ENCODE data around the gene BORCS5.
"Not testable (repeated sequence)": the region's sequence is repeated elsewhere in the genome, so short reads cannot be mapped to it uniquely, and the experiment has no call there.

The BORCS5 gene

DNA sequence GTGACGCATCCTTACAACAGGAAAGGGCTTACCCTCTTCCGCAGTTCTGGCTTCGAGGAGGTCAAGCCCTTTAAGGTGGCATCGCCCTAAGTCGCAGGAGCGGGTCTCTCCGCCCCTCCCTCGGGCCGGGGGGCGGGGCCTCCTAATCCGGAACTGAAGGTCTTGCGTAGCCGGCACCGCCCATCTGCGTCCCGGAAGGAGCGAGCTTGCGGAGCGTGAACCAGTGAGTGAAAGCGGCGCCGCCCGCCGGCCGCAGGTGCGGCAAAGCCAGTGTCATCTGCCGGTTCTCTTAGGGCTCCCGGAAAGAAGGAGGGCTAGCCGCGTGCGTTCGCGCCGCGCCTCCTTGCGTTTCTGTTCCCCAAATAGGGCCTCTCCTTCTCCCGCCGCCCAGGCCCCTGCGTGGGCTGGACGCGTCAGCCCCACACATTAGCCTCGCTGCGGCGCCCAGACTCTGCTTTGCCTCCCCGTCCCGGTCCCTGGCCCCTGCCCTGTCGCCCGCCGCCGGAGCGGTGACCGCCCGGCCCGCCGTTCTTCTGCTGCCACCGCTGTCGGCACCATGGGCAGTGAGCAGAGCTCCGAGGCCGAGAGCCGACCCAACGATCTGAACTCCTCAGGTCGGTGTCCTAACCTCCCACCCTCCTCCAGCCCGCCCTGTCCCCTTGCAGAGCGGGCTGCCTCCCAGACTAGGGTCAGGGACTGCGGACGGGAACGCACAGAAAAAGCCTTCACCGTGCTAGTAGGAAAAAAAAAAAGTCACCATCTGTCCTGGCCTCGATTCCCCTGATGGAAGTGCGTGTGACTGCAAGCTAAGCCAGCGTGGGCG lies at the start of gene BORCS5:
TSS of gene BORCS5 (plus strand) at position 183 of the 823 bp plus-strand sequence. CDS start at position 557, 374 bp downstream.
- DNase-seq (ENCODE audit: low read depth) = peak; percentile 98

GRCh38 chr12:12310695-12311094 lies 46.2 kb upstream of the BORCS5 start:
- not testable (repeated sequence) for DNase-seq (ENCODE audit: low read depth)

- no peak for DNase-seq (ENCODE audit: low read depth)
Measured at GRCh38 chr12:12315838-12316237, 41.0 kb upstream of the BORCS5 start.

GRCh38 chr12:12319451-12320183 lies 37.3 kb upstream of the BORCS5 start:
- no peak for DNase-seq (ENCODE audit: low read depth)

DNA sequence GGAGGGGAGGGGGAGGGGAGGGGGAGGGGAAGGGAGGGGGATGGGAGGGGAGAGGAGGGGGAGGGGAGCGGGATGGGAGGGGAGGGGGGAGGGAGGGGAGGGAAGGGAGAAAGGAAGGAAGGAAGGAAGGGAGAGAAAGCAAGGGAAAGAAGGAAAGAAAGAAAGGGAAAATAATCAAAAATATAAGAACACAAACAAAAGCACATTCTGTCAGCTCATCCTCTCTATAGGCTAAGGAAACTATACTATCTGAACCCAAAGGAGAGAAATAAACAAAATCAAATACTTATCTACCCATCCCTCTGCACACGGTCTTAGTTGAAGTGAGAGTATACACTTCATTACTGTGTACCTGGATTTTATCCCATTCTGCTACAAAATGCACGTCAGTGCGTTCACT lies 33.8 kb upstream of the BORCS5 start:
- DNase-seq (ENCODE audit: low read depth) = no peak

- DNase-seq (ENCODE audit: low read depth) = no peak
Measured at GRCh38 chr12:12323591-12323990, 33.3 kb upstream of the BORCS5 start.

DNA sequence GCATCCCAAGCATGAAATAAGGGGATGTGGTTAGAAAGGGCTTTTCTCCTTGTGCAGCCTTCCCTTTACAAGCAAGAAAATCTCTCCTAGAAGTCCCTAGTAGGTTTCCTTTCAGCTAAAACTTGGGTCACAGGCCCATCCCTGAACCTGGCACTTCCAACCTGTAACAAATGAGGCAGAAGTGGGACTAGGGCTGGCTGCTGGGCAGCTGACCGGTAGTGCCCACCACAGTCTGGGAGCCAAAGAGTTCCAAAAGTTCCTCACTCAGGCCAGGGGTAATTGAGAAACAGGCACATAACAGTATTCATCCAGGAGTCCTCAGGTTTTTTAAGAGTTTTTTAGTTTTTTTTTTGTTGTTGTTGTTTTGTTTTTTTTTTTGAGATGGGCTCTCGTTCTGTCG lies 30.6 kb upstream of the BORCS5 start:
- DNase-seq (ENCODE audit: low read depth) = no peak

- DNase-seq (ENCODE audit: low read depth) = no peak
Measured at GRCh38 chr12:12327802-12328201, 29.1 kb upstream of the BORCS5 start.

DNA sequence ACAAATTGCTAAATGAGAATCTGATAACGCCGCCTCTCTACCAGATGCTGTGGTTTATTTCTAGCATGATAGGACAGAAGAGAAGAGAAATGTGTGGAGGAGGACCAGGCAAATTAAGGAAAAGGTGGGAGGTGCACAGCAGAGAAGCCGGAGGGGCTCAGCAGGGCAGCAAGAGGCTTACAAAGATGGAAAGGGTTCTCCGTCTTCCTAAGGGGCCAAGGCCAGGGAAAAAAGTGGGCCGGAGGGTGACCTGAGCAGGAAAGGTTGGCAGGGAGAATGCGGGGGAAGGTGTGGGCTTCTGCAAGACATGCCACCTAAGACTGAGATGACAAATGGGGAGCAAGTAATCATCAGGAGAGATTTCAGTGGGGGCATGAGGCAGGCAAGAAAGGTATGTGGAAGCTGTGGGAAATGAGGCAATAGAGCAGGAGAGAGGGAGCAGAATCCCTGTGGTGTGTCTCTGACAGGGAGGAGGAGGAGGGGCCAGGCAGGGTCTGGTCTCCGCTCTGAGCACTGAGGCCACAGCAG lies 25.6 kb upstream of the BORCS5 start:
- DNase-seq (ENCODE audit: low read depth) = no peak

GRCh38 chr12:12331896-12332295 lies 25.0 kb upstream of the BORCS5 start:
- no peak for DNase-seq (ENCODE audit: low read depth)

- no peak for DNase-seq (ENCODE audit: low read depth)
Measured at GRCh38 chr12:12333407-12334366, 23.2 kb upstream of the BORCS5 start.

DNA sequence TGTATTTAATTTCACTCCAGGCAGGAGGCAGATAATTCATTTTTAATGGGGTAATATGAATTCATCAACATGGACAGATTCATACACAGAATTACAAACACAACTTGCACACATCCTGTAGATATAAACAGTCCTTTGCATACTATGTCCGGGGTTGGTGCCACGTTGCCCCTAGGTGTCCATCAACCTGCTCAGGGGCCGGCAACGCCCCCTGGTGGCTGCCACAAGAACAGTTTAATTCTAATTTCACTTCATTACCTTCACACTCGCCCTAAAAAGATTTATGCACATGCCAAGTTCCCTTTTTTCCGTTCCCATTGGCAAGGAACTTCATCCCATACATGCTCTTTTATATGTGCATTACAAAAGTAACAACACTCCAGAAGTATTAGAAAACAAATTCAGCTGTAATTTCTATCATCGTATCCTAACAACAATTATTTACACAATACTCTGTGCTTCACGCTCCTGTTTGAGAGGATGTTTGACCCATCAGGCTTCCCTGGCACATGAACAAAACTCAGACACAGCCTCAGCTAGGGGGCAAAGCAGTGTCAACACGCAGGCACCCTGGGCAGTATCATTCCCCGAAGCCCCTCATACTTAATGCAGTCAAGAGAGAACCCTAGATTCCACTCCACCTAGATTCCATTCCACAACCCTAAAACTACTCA lies 22.4 kb upstream of the BORCS5 start:
- peak; percentile 49 for DNase-seq (ENCODE audit: low read depth)

DNA sequence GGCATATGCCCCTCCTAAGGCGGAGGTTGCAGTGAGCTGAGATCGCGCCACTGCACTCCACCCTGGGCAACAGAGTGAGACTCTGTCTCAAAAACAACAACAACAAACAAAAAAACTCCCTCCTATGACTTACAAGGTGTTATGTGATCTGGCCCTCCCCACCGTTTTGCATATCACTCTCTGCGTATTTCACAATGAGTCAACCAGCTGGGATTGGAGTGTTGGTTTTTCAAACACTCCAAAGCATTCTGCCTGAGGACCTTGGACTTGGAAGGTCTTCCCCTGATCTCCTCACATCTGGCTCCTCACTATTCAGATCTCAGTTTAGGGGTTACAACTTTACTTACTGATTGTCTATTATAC lies 20.8 kb upstream of the BORCS5 start:
- DNase-seq (ENCODE audit: low read depth) = no peak

- DNase-seq (ENCODE audit: low read depth) = no peak
Measured at GRCh38 chr12:12336511-12336910, 20.4 kb upstream of the BORCS5 start.

- DNase-seq (ENCODE audit: low read depth) = no peak
Measured at GRCh38 chr12:12338527-12339168, 18.2 kb upstream of the BORCS5 start.

DNA sequence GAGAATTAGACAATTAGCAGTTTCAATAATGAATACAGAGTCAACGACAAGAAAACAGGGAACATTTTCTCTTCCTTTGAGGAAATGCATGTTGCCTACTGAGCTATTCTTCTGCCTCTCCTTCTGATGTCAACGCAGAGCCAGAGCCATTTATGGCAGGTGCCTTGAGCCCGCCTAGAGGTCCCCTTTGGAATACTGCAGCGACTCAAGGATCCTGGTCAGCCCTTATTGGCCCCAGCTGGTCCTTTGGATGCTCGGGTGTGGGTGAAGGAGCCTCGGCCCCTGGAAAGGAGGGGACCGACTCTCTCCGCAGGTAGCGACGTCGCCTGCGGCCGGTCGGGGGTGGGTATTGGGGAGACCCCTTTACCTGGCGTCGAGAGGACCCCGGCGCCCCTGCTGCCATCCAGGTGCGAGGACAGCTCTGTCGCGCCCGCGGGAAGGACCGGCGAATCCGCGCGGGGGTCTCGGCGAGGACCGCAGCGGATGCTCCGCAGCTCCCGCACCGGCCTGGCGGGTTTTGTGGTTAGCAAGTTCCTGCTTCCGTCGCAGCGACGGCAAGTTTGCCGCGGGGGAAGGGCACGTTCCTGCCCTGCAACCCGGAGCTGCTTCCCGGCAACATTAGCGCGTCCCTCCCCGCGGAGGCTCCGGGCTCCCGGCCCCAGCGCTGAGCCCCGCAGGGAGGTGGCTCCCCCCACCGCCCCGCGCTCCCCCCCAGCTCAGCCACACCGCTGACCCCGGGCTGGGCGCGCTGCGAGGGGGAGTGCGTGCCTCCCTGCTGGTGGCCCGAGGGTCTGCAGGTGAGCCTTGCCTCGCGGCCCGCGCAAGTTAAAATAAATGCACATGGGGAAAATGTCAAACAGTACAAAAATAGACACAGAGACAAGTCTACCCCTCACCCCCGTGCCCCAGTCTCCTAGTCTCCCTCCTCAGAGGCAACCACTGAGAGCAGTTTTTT lies 6.9 kb upstream of the BORCS5 start, which contains the start of gene MANSC1:
TSS of gene MANSC1 (minus strand) at position 532 of the 955 bp plus-strand sequence. CDS start 6,928 bp downstream, outside the sequence.
- DNase-seq (ENCODE audit: low read depth) = peak; percentile 23

- no peak for DNase-seq (ENCODE audit: low read depth)
Measured at GRCh38 chr12:12350868-12351463, 5.9 kb upstream of the BORCS5 start.

DNA sequence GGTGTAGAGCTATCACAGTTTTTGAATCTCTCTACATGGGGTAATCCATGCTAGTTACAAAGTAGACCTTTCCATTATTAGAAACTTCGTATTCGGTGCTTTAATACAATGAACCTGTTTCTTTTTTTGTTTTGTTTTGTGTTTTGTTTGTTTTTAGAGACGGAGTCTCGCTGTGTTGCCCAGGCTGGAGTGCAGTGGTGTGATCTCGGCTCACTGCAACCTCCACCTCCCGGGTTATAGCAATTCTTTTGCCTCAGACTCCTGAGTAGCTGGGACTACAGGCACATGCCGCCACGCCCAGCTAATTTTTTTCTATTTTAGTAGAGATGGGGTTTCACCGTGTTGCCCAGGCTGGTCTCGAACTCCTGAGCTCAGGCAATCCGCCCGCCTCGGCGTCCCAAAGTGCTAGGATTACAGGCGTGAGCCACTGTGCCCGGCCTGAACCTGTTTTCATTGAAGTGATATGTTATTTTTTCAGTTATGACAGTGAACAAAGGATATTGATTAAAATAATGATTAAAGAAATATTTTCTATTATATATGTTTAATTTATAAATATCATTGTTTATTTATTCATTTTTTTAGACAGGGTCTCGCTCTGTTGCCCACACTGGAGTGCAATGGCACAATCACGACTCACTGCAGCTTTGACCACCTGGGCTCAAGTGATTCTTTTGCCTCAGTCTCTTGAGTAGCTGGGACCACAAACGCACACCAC lies 5.3 kb upstream of the BORCS5 start:
- DNase-seq (ENCODE audit: low read depth) = not testable (repeated sequence)
